Measurements from ENCODE around the gene RNF175. TPM values are rescaled to one million over a fixed set of nuclear protein-coding genes. Genes with fewer than 3 reads are reported as not detected.

Gene RNF175
- total and polyA plus RNA-seq, 5 donors from 2014 or later, result 2.1 to 17.3 (median 10.0) TPM

DNA sequence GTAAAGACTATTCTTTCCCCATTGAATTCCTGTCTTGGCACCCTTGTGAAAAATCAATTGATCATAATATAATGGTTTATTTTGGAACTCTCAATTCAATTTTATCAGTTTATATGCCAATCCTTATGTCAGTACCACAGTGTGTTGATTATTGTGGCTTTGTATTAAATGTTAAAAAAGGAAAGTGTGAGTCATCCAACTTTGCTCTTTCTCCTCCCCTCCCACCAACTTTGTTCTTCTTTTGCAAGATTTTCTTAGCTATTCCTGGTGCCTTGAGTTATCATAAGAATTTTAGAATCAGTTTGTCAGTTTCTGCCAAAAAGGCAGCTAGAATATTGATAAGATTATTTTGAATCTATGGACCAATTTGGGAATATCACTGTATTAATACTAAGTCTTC lies 11.2 kb upstream of the RNF175 start:
- Mint-ChIP-seq H3K27ac (no peak overlapping the region), H3K4me3 (no peak overlapping the region), H3K4me1 (no peaks in the 10 kb centered on the region), H3K27me3 (peaks cover 10% of the 10 kb centered on the region), H3K9me3 (peaks cover 0 to 5% (median 3%) of the 10 kb centered on the region in 7 donors), H3K36me3 (peaks cover 2% of the 10 kb centered on the region)
- Histone ChIP-seq H3K27me3 (ENCODE audit: control insufficient read depth, insufficient read depth, low read length) (peaks cover 10% of the 10 kb centered on the region), H3K4me1 (ENCODE audit: control insufficient read depth, insufficient read depth, low read length, poor library complexity, severe bottlenecking) (no peaks in the 10 kb centered on the region), H3K4me3 (ENCODE audit: low read depth, low read length) (no peak overlapping the region), H3K36me3 (ENCODE audit: control insufficient read depth, insufficient read depth, low read length) (no peaks in the 10 kb centered on the region), H3K27ac (ENCODE audit: insufficient read depth, low read length, poor library complexity, severe bottlenecking) (no peak overlapping the region), H3K9me3 (ENCODE audit: control insufficient read depth in 2 of 2, low read length in 2 of 2) (no peaks in the 10 kb centered on the region)
- ATAC-seq (ENCODE audit: low read depth in 2 of 2) (no peak), DNase-seq (no peak)

DNA sequence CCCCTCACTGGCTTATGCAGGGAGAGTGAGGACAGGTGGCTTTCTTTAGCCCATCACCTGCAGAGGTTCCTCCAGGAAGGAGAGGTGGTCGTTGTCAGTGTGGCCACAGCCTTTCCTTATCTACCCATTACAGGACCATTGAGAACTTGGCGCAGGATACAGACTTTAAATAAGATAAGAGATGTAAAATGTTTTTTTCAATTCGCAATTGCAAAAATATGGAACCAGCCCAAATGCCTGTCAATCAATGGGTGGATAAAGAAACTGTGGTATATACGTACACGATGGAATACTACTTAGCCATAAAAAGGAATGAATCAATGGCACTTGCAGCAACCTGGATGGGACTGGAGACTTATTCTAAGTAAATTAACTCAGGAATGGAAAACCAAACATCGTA lies 6.9 kb upstream of the RNF175 start:
- no peak overlapping the region for H3K27ac Mint-ChIP-seq
- DNase-seq (no peak), ATAC-seq (ENCODE audit: low read depth in 2 of 2) (no peak)
- Histone ChIP-seq H3K9me3 (ENCODE audit: control insufficient read depth in 2 of 2, low read length in 2 of 2) (no peaks in the 10 kb centered on the region), H3K4me3 (ENCODE audit: low read depth, low read length) (no peak overlapping the region), H3K27me3 (ENCODE audit: control insufficient read depth, insufficient read depth, low read length) (peaks cover 6% of the 10 kb centered on the region), H3K36me3 (ENCODE audit: control insufficient read depth, insufficient read depth, low read length) (no peaks in the 10 kb centered on the region), H3K27ac (ENCODE audit: insufficient read depth, low read length, poor library complexity, severe bottlenecking) (no peak overlapping the region), H3K4me1 (ENCODE audit: control insufficient read depth, insufficient read depth, low read length, poor library complexity, severe bottlenecking) (no peaks in the 10 kb centered on the region)
- H3K36me3 Mint-ChIP-seq, result no peaks in the 10 kb centered on the region
- H3K9me3 Mint-ChIP-seq, result peaks cover 0 to 5% (median 3%) of the 10 kb centered on the region in 7 donors
- no peak overlapping the region for H3K4me3 Mint-ChIP-seq
- H3K4me1 Mint-ChIP-seq, result peaks cover 0 to 16% (median 4%) of the 10 kb centered on the region in 4 donors
- H3K27me3 Mint-ChIP-seq, result peaks cover 14% of the 10 kb centered on the region

DNA sequence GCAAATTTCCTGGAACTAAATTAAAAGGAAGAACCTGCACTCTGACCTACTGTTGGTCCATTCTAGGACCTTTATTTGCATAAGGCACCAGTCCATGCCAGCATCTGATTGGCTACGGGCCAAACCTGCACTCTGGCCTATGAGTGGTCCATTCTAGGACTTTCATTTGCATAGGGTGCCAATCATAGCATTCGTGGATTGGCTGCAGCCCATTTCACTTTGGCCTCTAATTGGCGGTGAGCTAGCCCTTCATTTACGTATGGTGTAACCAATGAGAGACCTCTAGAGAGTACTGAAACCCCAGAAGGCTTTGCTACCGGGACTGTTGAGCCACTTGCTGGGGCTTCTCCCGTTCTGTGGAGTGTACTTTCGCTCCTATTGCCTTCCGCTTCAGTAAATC lies 6.1 kb upstream of the RNF175 start:
- Histone ChIP-seq H3K9me3 (ENCODE audit: control insufficient read depth in 2 of 2, low read length in 2 of 2) (no peaks in the 10 kb centered on the region), H3K27ac (ENCODE audit: insufficient read depth, low read length, poor library complexity, severe bottlenecking) (no peak overlapping the region), H3K4me3 (ENCODE audit: low read depth, low read length) (no peak overlapping the region), H3K36me3 (ENCODE audit: control insufficient read depth, insufficient read depth, low read length) (no peaks in the 10 kb centered on the region), H3K27me3 (ENCODE audit: control insufficient read depth, insufficient read depth, low read length) (peaks cover 7% of the 10 kb centered on the region), H3K4me1 (ENCODE audit: control insufficient read depth, insufficient read depth, low read length, poor library complexity, severe bottlenecking) (no peaks in the 10 kb centered on the region)
- H3K4me3 Mint-ChIP-seq, result no peak overlapping the region
- H3K27me3 Mint-ChIP-seq, result peaks cover 23% of the 10 kb centered on the region
- peaks cover 0 to 5% (median 2%) of the 10 kb centered on the region in 7 donors for H3K9me3 Mint-ChIP-seq
- no peak for DNase-seq
- peaks cover 0 to 25% (median 7%) of the 10 kb centered on the region in 4 donors for H3K4me1 Mint-ChIP-seq
- no peak for ATAC-seq (ENCODE audit: low read depth in 2 of 2)
- H3K27ac Mint-ChIP-seq, result no peak overlapping the region
- no peaks in the 10 kb centered on the region for H3K36me3 Mint-ChIP-seq

DNA sequence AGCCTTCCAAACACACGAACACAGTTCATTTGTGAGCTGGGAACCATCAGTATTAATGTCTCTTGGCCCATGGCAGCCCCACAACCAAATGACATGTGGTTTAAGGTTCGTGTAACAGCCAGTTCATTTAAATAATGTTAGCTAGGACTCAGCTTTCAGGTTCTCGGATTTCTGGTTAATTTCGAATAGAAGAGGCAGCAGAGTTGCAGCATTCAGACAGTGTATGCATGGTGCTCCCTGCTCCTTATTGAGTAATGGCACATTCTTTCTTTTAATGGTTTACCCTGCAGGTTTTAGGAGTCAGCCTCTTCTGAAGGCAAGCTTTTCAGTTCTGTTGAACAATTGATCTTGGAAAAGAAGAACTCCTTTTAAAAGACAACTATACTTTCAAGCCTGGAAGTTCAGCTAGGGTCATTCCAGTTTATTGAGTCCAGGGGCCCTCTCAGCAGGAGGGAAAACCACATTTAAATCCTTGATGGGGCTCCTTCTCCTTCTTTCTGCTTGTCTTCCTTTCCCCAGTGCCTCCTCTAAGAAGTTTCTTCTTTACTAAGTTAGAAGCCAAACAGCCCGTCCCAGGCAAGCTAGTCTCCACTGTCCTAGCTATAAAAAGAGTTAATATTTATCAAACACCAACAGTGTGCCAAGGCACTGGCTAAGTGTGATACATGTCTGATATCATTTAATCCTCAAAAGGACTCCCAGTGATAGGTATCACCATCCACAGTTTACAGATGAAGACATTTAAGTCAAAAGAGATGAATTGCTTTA lies 5.0 kb upstream of the RNF175 start:
- Histone ChIP-seq H3K27me3 (ENCODE audit: control insufficient read depth, insufficient read depth, low read length) (peaks cover 10% of the 10 kb centered on the region), H3K4me1 (ENCODE audit: control insufficient read depth, insufficient read depth, low read length, poor library complexity, severe bottlenecking) (peaks cover 5% of the 10 kb centered on the region), H3K9me3 (ENCODE audit: control insufficient read depth in 2 of 2, low read length in 2 of 2) (no peaks in the 10 kb centered on the region), H3K27ac (ENCODE audit: insufficient read depth, low read length, poor library complexity, severe bottlenecking) (no peak overlapping the region), H3K36me3 (ENCODE audit: control insufficient read depth, insufficient read depth, low read length) (no peaks in the 10 kb centered on the region), H3K4me3 (ENCODE audit: low read depth, low read length) (no peak overlapping the region)
- peaks cover 0 to 5% (median 0%) of the 10 kb centered on the region in 7 donors for H3K9me3 Mint-ChIP-seq
- DNase-seq (no peak), ATAC-seq (ENCODE audit: low read depth in 2 of 2) (no peak)
- H3K36me3 Mint-ChIP-seq, result no peaks in the 10 kb centered on the region
- peaks cover 0 to 30% (median 7%) of the 10 kb centered on the region in 4 donors for H3K4me1 Mint-ChIP-seq
- no peak overlapping the region for H3K27ac Mint-ChIP-seq
- H3K4me3 Mint-ChIP-seq, result no peak overlapping the region
- H3K27me3 Mint-ChIP-seq, result peaks cover 31% of the 10 kb centered on the region

DNA sequence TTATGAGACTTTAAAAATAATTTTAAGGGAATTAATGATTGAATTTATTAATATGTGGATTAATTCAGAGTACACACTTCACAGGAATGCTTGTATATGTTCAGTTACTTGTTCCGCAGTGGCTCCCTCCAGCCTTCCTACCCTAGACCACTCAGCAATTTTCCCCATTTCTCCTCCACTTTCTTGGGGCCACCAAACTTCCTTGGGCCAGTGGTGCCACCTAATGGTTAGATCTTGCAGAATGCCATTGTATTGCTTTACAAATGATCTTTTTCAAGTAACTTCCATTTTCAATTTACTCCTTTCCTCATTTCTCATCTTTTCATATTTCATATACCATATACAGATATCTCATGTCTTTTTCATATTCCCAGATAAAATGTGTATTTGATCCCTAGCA lies 3.6 kb upstream of the RNF175 start:
- peaks cover 0 to 38% (median 10%) of the 10 kb centered on the region in 4 donors for H3K4me1 Mint-ChIP-seq
- H3K36me3 ChIP-seq (ENCODE audit: control insufficient read depth, insufficient read depth, low read length), result no peaks in the 10 kb centered on the region
- peak overlapping the region in 1 of 3 donors; percentile 28 for H3K27ac Mint-ChIP-seq
- DNase-seq (peak in 1 of 3 donors; percentile 36), ATAC-seq (ENCODE audit: low read depth in 2 of 2) (no peak)
- H3K27me3 Mint-ChIP-seq, result peaks cover 34% of the 10 kb centered on the region
- H3K27ac ChIP-seq (ENCODE audit: insufficient read depth, low read length, poor library complexity, severe bottlenecking), result no peak overlapping the region
- H3K9me3 Mint-ChIP-seq, result peaks cover 0 to 5% (median 0%) of the 10 kb centered on the region in 7 donors
- H3K4me1 ChIP-seq (ENCODE audit: control insufficient read depth, insufficient read depth, low read length, poor library complexity, severe bottlenecking), result peaks cover 5% of the 10 kb centered on the region
- no peak overlapping the region for H3K4me3 Mint-ChIP-seq
- no peaks in the 10 kb centered on the region for H3K36me3 Mint-ChIP-seq
- no peaks in the 10 kb centered on the region for H3K9me3 ChIP-seq (ENCODE audit: control insufficient read depth in 2 of 2, low read length in 2 of 2)
- H3K27me3 ChIP-seq (ENCODE audit: control insufficient read depth, insufficient read depth, low read length), result peaks cover 14% of the 10 kb centered on the region
- no peak overlapping the region for H3K4me3 ChIP-seq (ENCODE audit: low read depth, low read length)

DNA sequence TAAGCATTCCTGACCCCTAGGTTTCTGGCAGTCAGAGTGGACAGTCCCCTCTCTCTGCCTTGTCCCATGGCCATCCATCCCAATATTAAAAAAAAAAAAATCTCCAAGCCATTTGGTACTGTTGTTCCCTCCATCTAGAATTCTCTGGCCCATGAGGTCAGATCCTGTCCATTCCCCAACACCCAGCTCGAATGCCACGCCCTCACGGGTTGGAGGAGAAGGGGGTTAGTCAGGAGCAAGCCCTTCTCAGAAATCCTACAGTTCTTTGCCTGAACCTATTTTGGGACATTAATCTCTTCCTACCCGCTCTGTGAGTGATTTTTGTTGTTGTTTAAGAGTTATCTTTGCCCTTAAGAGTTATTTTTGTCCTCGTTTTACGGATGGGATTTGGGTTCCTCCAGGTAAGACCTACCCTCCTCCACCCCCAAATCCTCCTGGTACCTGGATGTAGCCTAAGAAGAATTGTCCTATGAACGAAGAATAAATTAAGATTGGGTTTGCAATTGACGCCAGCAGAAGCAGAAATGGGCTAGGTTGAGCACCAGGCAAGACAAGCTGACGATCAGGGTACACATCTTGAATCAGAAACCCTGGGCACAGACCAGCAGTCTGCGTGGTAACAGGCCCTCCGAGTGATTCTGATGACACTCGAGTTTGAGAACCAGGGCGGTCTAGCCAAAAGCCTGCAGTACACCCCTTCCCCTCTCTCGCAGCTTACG lies 977 bp downstream of the RNF175 start:
- ATAC-seq (ENCODE audit: low read depth in 2 of 2) (peak; percentile 30 to 37), DNase-seq (peak in 2 of 3 donors; percentile 14 to 20)
- H3K9me3 ChIP-seq (ENCODE audit: control insufficient read depth in 2 of 2, low read length in 2 of 2), result no peaks in the 10 kb centered on the region
- Mint-ChIP-seq H3K9me3 (peaks cover 0 to 5% (median 2%) of the 10 kb centered on the region in 7 donors), H3K4me1 (peaks cover 5 to 80% (median 27%) of the 10 kb centered on the region in 4 donors), H3K36me3 (peaks cover 5% of the 10 kb centered on the region), H3K27ac (peak overlapping the region; percentile 92 to 97 (median 94)), H3K4me3 (peak overlapping the region; percentile 84 to 89 (median 87)), H3K27me3 (peaks cover 61% of the 10 kb centered on the region)
- H3K4me1 ChIP-seq (ENCODE audit: control insufficient read depth, insufficient read depth, low read length, poor library complexity, severe bottlenecking), result peaks cover 15% of the 10 kb centered on the region
- H3K27me3 ChIP-seq (ENCODE audit: control insufficient read depth, insufficient read depth, low read length), result peaks cover 20% of the 10 kb centered on the region
- peak overlapping the region; percentile 5 for H3K27ac ChIP-seq (ENCODE audit: insufficient read depth, low read length, poor library complexity, severe bottlenecking)
- H3K36me3 ChIP-seq (ENCODE audit: control insufficient read depth, insufficient read depth, low read length), result no peaks in the 10 kb centered on the region
- peak overlapping the region; percentile 44 for H3K4me3 ChIP-seq (ENCODE audit: low read depth, low read length)

DNA sequence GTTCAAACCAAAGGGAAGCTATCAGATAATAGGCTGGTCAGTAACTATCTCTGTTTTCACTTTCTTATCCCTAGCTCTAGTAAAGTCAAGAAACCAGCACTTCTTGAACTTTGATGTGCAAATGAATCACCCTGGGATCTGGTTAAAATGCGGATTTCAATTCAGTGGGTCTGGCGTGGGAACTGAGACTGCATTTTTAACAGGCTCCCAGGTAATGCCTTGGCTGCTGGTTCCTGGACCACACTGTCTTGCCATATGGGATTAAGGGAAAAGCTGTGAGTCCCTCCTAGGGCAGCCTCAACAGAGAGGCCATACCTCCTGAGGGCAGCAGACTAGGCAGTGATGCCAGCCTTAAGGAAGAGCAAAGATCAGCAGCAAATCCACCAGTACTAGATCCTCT lies 1.7 kb downstream of the RNF175 start:
- Mint-ChIP-seq H3K4me3 (peak overlapping the region; percentile 82 to 89 (median 86)), H3K9me3 (peaks cover 0 to 5% (median 0%) of the 10 kb centered on the region in 7 donors), H3K36me3 (peaks cover 5% of the 10 kb centered on the region), H3K27me3 (peaks cover 56% of the 10 kb centered on the region), H3K4me1 (peaks cover 5 to 78% (median 25%) of the 10 kb centered on the region in 4 donors), H3K27ac (peak overlapping the region; percentile 61 to 94 (median 92))
- peaks cover 18% of the 10 kb centered on the region for H3K27me3 ChIP-seq (ENCODE audit: control insufficient read depth, insufficient read depth, low read length)
- H3K4me3 ChIP-seq (ENCODE audit: low read depth, low read length), result peak overlapping the region; percentile 22
- H3K4me1 ChIP-seq (ENCODE audit: control insufficient read depth, insufficient read depth, low read length, poor library complexity, severe bottlenecking), result peaks cover 15% of the 10 kb centered on the region
- H3K27ac ChIP-seq (ENCODE audit: insufficient read depth, low read length, poor library complexity, severe bottlenecking), result no peak overlapping the region
- no peak for ATAC-seq (ENCODE audit: low read depth in 2 of 2)
- no peaks in the 10 kb centered on the region for H3K36me3 ChIP-seq (ENCODE audit: control insufficient read depth, insufficient read depth, low read length)
- no peaks in the 10 kb centered on the region for H3K9me3 ChIP-seq (ENCODE audit: control insufficient read depth in 2 of 2, low read length in 2 of 2)
- no peak for DNase-seq
